PFSK-1 (cell line): ENCODE data around the gene TGM2.

ENCODE experiments used
- FOXP2 ChIP-seq: optimal IDR thresholded peaks from 2 replicates; pipeline ENCODE3; 2011; ENCODE audit warnings: borderline replicate concordance, control low read depth, inconsistent platforms; ENCODE audit not compliant: insufficient read depth; ENCODE audit errors: extremely low read length, extremely low read depth
- POLR2AphosphoS5 ChIP-seq: IDR thresholded peaks from 2 replicates; pipeline ENCODE4 v1.6.1; 2012; ENCODE audit warnings: low read depth, mild to moderate bottlenecking, control low read depth, low read length, moderate library complexity
- SIN3A ChIP-seq: IDR thresholded peaks from 2 replicates; pipeline ENCODE4 v1.6.1; 2012; ENCODE audit warnings: mild to moderate bottlenecking, low read length, moderate library complexity, borderline replicate concordance; ENCODE audit not compliant: insufficient read depth
- TAF1 ChIP-seq: IDR thresholded peaks from 2 replicates; pipeline ENCODE4 v1.6.1; 2012; ENCODE audit warnings: low read length, control low read depth, borderline replicate concordance; ENCODE audit not compliant: insufficient read depth
- TF ChIP-seq, protein P1 (sequence below), 2 experiments: IDR thresholded peaks; 2 replicates each; pipeline versions ENCODE4 v1.6.1 to v1.8.0; 2011 to 2012; ENCODE audit warnings: low read depth in 2 of 2, low read length in 2 of 2, control low read depth in 1 of 2, inconsistent platforms in 1 of 2, mild to moderate bottlenecking in 1 of 2, moderate library complexity in 1 of 2; ENCODE audit not compliant: insufficient read depth in 1 of 2

TGM2 gene

DNA sequence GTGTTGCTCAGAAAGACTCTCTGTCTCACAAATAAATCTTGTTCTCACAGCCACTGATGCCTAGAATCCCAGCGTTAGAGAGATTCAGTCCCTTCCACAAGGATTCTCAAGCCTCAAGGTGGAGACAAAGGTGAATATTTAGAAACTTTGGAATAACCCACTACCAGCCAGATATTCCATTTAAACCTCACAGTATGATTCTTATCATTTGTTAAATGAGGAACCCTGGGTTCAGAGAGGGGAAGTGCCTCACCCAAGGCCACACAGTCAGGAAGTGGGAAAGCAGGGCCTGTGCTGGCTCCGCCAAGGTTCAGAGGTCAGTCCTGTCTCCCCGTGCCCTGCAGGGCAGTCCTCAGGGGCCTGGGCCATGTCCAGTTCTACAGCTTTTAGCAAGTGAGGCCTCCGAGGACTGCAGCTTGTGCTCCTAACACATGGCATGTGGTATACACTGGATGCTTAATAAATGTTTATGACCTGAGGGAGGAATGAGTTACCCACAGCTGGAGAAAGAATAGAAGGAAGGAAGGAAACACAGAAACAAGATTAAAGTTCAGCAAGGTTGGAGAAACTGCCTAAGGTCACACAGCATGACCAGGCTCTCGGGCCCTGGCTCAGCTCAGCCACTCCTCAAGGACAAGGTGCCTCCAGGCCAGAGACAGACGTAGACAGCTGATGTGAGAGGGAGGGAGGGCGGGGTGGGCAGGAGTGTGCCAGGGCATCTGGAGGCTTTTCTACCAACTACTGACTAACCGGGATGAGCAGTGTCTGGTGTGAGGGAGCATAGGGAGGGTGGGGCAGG, 3.9 kb upstream of the TGM2 start:
- no peak for TF ChIP-seq TAF1
- TF ChIP-seq SIN3A = no peak
- TF ChIP-seq, protein P1, sequence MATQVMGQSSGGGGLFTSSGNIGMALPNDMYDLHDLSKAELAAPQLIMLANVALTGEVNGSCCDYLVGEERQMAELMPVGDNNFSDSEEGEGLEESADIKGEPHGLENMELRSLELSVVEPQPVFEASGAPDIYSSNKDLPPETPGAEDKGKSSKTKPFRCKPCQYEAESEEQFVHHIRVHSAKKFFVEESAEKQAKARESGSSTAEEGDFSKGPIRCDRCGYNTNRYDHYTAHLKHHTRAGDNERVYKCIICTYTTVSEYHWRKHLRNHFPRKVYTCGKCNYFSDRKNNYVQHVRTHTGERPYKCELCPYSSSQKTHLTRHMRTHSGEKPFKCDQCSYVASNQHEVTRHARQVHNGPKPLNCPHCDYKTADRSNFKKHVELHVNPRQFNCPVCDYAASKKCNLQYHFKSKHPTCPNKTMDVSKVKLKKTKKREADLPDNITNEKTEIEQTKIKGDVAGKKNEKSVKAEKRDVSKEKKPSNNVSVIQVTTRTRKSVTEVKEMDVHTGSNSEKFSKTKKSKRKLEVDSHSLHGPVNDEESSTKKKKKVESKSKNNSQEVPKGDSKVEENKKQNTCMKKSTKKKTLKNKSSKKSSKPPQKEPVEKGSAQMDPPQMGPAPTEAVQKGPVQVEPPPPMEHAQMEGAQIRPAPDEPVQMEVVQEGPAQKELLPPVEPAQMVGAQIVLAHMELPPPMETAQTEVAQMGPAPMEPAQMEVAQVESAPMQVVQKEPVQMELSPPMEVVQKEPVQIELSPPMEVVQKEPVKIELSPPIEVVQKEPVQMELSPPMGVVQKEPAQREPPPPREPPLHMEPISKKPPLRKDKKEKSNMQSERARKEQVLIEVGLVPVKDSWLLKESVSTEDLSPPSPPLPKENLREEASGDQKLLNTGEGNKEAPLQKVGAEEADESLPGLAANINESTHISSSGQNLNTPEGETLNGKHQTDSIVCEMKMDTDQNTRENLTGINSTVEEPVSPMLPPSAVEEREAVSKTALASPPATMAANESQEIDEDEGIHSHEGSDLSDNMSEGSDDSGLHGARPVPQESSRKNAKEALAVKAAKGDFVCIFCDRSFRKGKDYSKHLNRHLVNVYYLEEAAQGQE (IDR thresholded peaks at IDR 0.05; ENCODE audit: insufficient read depth in 1 of 2, low read depth in 2 of 2, low read length in 2 of 2) = no peak
- no peak for TF ChIP-seq FOXP2
- TF ChIP-seq POLR2AphosphoS5 = no peak

DNA sequence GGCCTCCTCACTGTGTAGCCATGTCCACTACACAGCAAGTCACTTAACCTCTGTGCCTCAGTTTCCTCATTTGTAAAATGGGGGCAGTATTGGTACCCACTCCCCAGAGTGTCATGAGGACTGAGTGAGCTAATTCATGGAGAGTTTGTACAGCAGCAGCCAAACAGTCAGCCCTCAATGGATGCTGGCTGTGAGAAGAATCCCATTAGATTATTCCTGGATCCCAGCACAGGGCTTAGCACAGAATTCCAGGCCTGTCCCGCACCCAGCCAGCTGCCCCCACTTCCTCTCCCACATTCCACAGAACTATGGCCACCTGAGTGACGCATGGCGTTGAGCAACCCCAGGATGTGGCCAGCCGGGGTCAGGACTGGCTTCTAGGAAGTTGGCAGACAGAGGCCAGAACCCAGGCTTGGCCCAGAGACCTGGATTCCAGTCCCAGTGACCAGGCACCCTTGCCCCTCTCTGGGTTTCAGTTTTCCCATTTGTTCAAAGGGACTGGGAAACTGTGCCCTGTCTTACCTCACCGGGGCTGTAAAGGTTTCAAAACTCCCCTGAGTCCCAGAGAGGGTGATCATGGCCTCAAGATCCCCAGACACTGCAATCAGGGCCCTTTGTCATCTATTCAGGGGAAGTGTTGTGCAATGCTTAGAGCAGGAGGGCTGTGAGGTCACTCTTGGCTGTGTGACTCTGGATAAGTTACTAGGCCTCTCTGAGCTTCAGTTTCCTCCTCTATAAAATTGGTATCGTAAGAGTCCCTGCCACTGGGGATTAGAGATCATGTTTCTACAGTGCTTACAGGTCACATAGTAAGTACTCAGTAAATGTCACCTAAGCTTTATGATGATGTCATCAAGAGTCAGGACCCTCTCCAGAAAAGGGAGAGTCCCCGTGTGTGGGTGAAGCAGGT, 3.0 kb upstream of the TGM2 start:
- no peak for TF ChIP-seq SIN3A
- peak; percentile 42 for TF ChIP-seq FOXP2

DNA sequence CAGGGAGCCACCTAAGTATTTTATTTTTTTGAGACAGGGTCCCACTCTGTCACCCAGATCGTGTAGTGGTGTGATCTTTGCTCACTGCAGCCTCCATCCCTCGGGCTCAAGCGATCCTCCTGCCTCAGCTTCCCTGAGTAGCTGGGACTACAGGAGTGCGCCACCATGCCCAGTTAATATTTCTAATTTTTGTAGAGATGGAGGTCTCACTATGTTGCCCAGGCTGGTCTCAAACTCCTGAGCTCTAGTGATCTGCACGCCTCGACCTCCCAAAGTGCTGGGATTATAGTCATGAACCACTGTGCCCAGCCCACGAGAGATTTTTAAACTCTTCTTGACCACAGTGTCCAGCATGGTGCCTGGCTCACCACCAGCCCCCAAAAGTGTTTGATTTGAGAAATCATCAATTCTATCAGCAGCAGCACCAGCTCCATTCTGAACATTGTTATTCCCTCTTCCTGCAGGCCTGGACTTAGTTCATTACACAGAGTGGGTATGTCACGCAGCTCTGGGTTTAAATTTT, 2.3 kb upstream of the TGM2 start:
- TF ChIP-seq TAF1 = no peak
- TF ChIP-seq SIN3A = no peak
- TF ChIP-seq, protein P1 (IDR thresholded peaks at IDR 0.05; ENCODE audit: insufficient read depth in 1 of 2, low read depth in 2 of 2, low read length in 2 of 2) = no peak
- no peak for TF ChIP-seq FOXP2
- no peak for TF ChIP-seq POLR2AphosphoS5

DNA sequence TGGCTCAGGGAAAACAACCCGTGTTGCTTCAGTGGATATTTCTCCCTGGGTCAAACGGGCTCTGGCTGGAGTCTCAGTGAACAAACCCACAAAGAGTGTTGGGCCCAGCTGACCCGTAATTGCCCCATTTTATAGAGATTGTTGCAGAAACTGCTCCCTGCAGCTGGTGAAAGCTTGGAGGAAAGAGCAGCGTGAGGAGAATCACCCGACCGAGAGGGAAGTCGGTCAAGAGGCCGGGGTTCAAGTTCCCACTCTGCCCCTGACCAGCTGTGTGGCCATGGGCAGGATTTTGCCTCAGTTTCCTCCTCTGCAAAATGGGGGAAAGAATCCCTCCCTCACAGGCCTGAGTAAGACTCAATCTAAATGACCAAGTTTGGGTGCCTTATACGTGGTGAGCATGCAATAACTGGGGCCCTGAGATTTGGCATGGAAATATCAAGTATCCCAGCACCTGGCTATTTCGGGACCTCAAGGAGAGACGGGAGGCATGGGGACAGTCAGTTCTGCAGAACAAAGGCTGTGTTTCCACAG, 1.7 kb upstream of the TGM2 start:
- TF ChIP-seq POLR2AphosphoS5 = no peak
- TF ChIP-seq TAF1 = no peak
- TF ChIP-seq FOXP2 = no peak
- TF ChIP-seq, protein P1 (IDR thresholded peaks at IDR 0.05; ENCODE audit: insufficient read depth in 1 of 2, low read depth in 2 of 2, low read length in 2 of 2) = no peak
- TF ChIP-seq SIN3A = no peak

DNA sequence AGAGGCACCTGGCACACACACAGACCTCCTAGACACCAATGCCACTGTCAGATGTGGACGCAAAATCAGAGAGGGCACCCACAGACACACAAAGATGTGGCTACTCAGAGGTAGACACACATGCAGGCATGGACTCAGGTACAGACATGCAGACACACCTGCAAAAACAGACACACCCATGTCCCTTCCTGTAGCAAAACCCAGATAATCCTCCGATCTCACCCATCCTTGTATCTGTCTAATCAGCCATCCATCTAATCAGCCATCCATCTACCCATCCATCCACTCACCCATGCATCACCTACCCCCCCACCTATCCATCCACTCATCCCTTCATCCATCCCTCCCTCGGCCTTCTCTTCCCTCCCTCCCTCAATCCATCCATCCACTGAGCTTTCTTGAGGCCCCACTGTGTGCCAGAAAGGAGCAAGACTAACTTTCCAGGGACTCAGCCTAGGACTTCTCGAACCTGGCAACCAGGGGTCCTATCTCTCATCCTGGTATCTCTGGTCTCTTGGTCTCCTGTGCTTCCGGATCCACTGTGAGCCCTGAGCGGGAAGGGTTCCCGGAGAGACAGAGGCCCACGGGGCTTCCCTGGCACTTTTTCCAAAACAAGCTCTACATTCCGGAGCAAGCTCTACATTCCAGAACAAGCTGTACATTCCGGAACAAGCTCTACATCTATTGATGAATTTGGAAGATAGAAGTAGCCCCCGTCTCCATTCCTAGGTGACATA, 1.1 kb upstream of the TGM2 start:
- TF ChIP-seq FOXP2 (no peak), TAF1 (no peak), SIN3A (no peak), POLR2AphosphoS5 (no peak)
- TF ChIP-seq, protein P1 (IDR thresholded peaks at IDR 0.05; ENCODE audit: insufficient read depth in 1 of 2, low read depth in 2 of 2, low read length in 2 of 2) = no peak
